ENCODE measurements around the gene TSPAN18. TPM values are rescaled to one million over a fixed set of nuclear protein-coding genes. Genes with fewer than 3 reads are reported as not detected.

Gene TSPAN18
- polyA plus RNA-seq, 1 of the 3 experiments (the other 2 are of a cell fraction): 0.72 TPM

DNA sequence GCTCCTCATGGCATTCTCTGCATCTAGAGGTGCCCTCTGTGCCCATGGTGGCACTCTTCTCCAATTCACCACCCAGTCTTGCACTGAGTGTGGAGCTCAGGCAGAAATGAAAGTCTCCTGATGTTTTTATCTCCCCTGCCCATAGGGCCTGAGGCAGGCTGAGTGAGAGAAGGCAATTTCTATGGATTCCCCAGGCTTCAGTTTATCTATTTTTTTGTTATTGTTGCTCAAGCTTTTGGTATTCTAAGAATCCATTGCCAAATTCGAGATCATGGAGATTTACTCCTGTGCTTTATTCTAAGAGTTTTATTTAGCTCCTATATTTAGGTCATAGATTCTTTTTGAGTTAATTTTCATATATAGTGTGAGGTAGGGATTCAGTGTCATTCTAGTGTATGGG, 40.7 kb downstream of the TSPAN18 start:
- WGBS (ENCODE audit: low lambda C conversion rate): 37% methylated on average over 1 of the region's 1 CpG
- Histone ChIP-seq H2AFZ (ENCODE audit: low read depth) (no peak overlapping the region), H3F3A (replicated peaks; ENCODE audit: insufficient read depth) (peaks cover 16% of the 10 kb centered on the region), H3K9me2 (no peaks in the 10 kb centered on the region), H3K27me3 (ENCODE audit: insufficient read depth) (no peaks in the 10 kb centered on the region), H3K27ac (ENCODE audit: low read depth in 2 of 2, low read length in 1 of 2) (peak overlapping the region; percentile 76 to 99; a peak in 3 of 4 replicates), H3K9ac (no peak overlapping the region), H3K4me3 (ENCODE audit: low read depth in 2 of 2, low read length in 1 of 2) (no peak overlapping the region), H3K9me3 (peaks cover 5% of the 10 kb centered on the region; the same call in 1 of the 2 replicates), H3K4me1 (ENCODE audit: control insufficient read depth in 1 of 2, insufficient read depth in 2 of 2, low read depth in 1 of 2, low read length in 1 of 2) (peaks cover 35 to 65% of the 10 kb centered on the region in 2 experiments), H4K20me1 (ENCODE audit: insufficient read depth) (no peaks in the 10 kb centered on the region), H3K4me2 (no peak overlapping the region), H3K36me3 (replicated peaks in 1 of 2; ENCODE audit: control insufficient read depth in 1 of 2, insufficient read depth in 2 of 2, low read length in 1 of 2) (no peaks in the 10 kb centered on the region), H3K79me2 (ENCODE audit: insufficient read depth) (no peaks in the 10 kb centered on the region)
- TF ChIP-seq RCOR1 (IDR thresholded peaks at IDR 0.05; ENCODE audit: low read length) (no peak), MXI1 (IDR thresholded peaks at IDR 0.05; ENCODE audit: low read depth, low read length) (no peak), ELF1 (IDR thresholded peaks at IDR 0.05) (no peak), SMC3 (IDR thresholded peaks at IDR 0.05; ENCODE audit: low read depth, low read length) (no peak), POLR2AphosphoS5 (IDR thresholded peaks at IDR 0.05; ENCODE audit: low read depth, low read length) (no peak), TCF12 (IDR thresholded peaks at IDR 0.05) (no peak), EZH2phosphoT487 (IDR thresholded peaks at IDR 0.05; ENCODE audit: borderline replicate concordance, low read depth) (no peak), FOXM1 (IDR thresholded peaks at IDR 0.05; ENCODE audit: low read depth) (no peak), NRF1 (IDR thresholded peaks at IDR 0.05; ENCODE audit: low read depth, low read length) (no peak), NFIC (IDR thresholded peaks at IDR 0.05; ENCODE audit: borderline replicate concordance) (no peak), JUND (IDR thresholded peaks at IDR 0.05) (no peak), FOSL2 (IDR thresholded peaks at IDR 0.05; ENCODE audit: borderline replicate concordance, low read depth) (no peak), TEAD4 (IDR thresholded peaks at IDR 0.05; ENCODE audit: borderline replicate concordance, insufficient read depth) (no peak)
- TF ChIP-seq, protein P1, sequence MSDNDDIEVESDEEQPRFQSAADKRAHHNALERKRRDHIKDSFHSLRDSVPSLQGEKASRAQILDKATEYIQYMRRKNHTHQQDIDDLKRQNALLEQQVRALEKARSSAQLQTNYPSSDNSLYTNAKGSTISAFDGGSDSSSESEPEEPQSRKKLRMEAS (IDR thresholded peaks at IDR 0.05; ENCODE audit: low read depth): no peak
- TF ChIP-seq, protein P2, sequence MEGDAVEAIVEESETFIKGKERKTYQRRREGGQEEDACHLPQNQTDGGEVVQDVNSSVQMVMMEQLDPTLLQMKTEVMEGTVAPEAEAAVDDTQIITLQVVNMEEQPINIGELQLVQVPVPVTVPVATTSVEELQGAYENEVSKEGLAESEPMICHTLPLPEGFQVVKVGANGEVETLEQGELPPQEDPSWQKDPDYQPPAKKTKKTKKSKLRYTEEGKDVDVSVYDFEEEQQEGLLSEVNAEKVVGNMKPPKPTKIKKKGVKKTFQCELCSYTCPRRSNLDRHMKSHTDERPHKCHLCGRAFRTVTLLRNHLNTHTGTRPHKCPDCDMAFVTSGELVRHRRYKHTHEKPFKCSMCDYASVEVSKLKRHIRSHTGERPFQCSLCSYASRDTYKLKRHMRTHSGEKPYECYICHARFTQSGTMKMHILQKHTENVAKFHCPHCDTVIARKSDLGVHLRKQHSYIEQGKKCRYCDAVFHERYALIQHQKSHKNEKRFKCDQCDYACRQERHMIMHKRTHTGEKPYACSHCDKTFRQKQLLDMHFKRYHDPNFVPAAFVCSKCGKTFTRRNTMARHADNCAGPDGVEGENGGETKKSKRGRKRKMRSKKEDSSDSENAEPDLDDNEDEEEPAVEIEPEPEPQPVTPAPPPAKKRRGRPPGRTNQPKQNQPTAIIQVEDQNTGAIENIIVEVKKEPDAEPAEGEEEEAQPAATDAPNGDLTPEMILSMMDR (IDR thresholded peaks at IDR 0.05): no peak
- TF ChIP-seq, protein P3, sequence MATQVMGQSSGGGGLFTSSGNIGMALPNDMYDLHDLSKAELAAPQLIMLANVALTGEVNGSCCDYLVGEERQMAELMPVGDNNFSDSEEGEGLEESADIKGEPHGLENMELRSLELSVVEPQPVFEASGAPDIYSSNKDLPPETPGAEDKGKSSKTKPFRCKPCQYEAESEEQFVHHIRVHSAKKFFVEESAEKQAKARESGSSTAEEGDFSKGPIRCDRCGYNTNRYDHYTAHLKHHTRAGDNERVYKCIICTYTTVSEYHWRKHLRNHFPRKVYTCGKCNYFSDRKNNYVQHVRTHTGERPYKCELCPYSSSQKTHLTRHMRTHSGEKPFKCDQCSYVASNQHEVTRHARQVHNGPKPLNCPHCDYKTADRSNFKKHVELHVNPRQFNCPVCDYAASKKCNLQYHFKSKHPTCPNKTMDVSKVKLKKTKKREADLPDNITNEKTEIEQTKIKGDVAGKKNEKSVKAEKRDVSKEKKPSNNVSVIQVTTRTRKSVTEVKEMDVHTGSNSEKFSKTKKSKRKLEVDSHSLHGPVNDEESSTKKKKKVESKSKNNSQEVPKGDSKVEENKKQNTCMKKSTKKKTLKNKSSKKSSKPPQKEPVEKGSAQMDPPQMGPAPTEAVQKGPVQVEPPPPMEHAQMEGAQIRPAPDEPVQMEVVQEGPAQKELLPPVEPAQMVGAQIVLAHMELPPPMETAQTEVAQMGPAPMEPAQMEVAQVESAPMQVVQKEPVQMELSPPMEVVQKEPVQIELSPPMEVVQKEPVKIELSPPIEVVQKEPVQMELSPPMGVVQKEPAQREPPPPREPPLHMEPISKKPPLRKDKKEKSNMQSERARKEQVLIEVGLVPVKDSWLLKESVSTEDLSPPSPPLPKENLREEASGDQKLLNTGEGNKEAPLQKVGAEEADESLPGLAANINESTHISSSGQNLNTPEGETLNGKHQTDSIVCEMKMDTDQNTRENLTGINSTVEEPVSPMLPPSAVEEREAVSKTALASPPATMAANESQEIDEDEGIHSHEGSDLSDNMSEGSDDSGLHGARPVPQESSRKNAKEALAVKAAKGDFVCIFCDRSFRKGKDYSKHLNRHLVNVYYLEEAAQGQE (IDR thresholded peaks at IDR 0.05; ENCODE audit: low read depth, low read length): no peak
- TF ChIP-seq, protein P4, sequence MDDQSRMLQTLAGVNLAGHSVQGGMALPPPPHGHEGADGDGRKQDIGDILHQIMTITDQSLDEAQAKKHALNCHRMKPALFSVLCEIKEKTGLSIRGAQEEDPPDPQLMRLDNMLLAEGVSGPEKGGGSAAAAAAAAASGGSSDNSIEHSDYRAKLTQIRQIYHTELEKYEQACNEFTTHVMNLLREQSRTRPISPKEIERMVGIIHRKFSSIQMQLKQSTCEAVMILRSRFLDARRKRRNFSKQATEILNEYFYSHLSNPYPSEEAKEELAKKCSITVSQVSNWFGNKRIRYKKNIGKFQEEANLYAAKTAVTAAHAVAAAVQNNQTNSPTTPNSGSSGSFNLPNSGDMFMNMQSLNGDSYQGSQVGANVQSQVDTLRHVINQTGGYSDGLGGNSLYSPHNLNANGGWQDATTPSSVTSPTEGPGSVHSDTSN (IDR thresholded peaks at IDR 0.05): no peak
- no peak for DNase-seq
- POLR2A ChIA-PET: interaction anchor here (1.4 to 1.8 kb wide), 2 partner anchors 8 to 14 kb away, joined by 4 to 10 read pairs; no protein-coding TSS in a partner anchor
- CTCF ChIA-PET: interaction anchor here (0.9 to 7.9 kb wide), 11 partner anchors 8 to 143 kb away, joined by 3 to 101 read pairs (median 4); partner anchors contain the start of gene TSPAN18
